Putamen (tissue), 1 donor: Measurements from ENCODE around the gene FBXO48.

Experiments
- DNase-seq: peaks from one replicate; pipeline ENCODE4 v3.0.0-alpha.2; 2016; ENCODE audit warnings: low spot score

FBXO48 gene

GRCh38 chr2:68435615-68436014 lies 31.5 kb downstream of the FBXO48 start:
- no peak for DNase-seq

DNA sequence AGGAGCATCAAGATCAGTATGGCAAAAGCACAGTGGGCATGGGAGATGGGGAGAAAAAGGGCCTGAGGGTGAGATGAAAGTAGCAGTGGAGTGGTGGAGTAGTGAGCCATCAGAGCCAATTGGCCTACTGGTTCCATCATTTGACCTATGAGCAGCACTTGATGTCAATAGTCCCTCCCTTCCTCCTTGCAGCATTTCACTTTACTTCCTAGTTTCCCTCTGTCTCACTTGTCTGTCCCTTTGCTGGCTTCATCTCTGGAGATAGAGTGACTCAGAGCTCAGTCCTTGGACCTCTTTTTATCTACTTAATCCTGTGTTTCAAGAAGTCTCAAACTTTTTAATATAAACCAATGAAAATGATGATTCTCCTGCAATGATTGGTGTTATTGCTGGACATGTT lies 32.1 kb downstream of the FBXO48 start:
- DNase-seq, result no peak

DNA sequence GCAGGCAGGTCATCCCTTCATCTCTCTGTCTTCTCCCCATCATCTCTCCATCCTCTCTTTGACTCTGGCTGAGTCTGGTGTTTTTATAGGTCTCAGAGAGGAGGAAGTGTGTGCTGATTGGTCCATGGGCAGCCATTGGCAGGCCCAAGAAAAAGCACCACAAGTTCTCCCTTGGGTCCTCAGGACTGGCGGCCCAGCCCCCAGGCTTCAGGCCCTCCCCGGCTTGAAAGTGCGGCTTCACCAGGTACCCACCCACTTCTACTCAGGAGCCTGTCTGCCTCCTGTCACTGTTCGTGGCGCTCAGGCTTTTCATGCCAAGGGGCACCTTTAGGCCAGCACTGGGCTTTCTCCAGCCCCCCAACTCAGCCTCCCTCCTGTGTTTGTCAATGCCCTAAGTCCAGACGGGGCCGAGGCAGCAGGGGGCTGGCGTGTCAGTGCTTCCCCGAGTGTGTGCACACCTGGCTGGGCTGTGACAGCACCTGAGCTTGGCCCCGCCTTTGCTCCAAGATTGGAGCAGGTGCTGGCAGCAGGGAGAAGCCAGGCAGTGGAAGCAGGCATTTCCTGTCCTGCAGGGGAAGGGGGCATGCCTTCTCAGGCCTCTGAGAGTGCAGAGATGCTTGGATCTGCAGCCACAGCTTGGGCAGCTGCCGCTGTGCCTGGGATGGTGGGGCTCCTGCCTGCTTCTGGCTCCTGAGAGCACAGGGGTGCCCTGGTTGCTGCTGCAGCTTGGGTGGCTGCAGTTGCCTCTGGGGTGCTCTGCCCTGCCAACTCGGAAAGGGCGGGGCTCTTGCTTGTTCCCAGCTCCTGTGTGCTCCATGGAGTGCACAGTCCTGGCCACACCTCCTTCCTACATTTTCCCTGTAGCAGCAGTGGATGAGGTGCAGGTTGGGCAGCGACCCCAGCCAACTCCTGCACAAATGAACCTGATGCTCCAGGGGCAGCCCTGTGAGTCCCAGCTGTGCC lies 34.1 kb downstream of the FBXO48 start:
- no peak for DNase-seq

DNA sequence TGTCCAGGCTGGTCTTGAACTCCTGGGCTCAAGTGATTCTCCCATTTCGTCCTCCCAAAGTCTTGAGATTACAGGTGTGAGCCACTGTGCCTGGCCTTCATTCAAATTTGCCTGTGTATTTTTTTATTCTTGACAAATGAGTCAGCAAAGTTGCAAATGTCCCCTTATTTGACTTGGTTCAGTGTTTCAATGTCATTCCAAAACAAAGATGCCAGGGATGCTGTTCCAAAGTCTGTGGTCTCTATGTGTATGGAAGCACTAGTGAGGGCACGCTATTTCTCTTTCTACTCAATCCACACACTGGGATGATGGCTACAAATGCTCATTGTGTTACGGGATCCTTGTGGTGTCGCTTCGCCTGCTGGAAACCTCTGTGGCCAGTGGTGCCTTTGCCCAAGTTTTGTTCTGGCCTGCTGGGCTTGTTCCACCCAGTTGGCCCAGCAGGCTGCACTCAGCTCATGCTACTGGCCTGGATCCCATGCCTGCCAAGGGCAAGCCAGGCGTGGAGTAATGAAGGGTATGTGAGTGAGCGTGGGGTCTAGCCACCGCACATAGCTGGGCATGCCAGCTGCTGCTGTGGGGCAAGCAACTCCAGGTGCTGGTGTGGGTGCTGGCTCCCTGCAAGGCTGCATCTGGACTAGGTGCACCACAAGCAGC lies 35.6 kb downstream of the FBXO48 start:
- no peak for DNase-seq

DNA sequence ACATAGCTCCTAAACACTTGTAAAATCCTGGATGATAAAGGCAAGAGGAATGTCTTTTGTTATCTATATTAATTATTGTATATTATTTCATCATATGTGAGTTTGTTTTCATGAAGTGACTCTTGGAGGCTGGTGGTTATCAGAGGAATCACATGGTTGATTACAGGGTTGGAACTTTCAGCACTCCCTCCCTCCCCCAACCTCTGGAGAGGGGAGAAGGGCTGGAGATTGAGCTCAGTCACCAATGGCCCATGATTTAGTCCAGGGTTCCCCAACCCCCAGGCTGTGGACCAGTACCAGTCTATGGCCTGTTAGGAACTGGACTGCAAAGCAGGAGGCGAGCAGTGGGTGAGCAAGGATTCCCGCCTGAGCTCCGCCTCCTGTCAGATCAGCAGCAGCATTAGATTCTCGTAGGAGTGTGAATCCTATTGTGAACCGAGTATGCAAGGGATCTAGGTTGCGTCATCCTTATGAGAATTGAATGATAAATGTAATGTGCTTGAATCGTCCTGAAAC lies 37.7 kb downstream of the FBXO48 start:
- peak; percentile 30 for DNase-seq

- no peak for DNase-seq
Measured at GRCh38 chr2:68428746-68429145, 38.3 kb downstream of the FBXO48 start.

- DNase-seq, result no peak
Measured at GRCh38 chr2:68428126-68428525, 39.0 kb downstream of the FBXO48 start.

GRCh38 chr2:68426848-68427579 lies 40.1 kb downstream of the FBXO48 start:
- DNase-seq, result no peak

DNA sequence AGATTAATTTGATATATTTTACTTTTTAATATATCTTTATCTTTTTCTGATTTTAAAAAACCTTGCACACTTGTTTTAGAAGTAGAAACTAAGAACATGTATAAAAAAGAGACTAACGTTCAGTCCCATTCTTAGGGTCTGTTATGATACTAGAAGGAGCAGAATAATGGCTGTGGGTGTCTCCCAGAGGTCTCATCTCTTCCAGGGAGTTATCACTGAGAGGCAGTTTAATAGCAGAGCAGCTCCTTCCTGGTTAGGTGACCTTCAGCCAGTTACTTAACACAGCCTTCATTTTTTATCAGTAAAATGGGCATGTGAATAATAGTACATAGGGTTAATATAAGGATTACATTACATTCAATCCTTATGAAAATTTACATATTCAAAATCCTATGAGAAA lies 40.6 kb downstream of the FBXO48 start:
- DNase-seq, result no peak

DNA sequence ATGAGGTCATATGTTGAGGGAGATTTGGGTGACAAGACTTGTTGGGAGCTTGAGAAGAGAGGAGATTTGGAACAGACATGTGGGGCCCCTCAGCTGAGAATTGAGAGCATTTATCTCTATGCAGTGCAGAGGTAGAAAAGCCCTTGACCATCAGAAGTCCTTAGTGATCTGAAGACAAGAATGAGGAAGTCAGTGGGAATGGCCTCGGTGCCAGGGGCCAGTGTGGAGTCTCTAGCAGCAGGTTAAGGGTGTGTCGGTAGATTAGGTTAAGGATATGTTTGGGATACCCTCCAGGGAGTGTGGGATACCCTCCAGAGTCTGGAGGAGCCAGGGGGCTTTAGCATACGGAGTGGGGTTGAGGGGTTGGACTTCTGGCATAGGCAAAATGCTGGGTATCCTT lies 41.6 kb downstream of the FBXO48 start:
- no peak for DNase-seq

- no peak for DNase-seq
Measured at GRCh38 chr2:68423966-68424650, 43.0 kb downstream of the FBXO48 start.

GRCh38 chr2:68420254-68420910 lies 46.7 kb downstream of the FBXO48 start:
- no peak for DNase-seq

- DNase-seq, result no peak
Measured at GRCh38 chr2:68418855-68419254, 48.2 kb downstream of the FBXO48 start.

DNA sequence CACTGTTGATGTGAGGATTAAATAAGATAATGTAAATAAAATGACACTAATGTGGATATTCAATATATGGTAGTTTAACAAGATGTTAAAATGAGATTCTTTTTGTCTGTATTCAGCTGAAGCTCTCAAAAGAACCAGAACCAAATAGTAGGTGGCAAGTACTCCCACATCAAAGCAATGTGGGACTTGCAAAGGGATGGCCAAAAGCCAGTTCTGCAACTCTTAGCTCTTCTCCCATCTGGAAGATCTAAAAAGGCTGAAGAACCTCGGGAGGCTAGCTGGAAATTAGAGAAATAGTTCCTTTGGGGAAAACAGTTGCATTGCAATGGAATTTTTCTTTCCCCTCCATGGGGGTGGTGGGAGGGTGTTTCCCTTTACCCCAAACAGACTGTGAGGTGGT lies 48.7 kb downstream of the FBXO48 start:
- DNase-seq, result no peak

DNA sequence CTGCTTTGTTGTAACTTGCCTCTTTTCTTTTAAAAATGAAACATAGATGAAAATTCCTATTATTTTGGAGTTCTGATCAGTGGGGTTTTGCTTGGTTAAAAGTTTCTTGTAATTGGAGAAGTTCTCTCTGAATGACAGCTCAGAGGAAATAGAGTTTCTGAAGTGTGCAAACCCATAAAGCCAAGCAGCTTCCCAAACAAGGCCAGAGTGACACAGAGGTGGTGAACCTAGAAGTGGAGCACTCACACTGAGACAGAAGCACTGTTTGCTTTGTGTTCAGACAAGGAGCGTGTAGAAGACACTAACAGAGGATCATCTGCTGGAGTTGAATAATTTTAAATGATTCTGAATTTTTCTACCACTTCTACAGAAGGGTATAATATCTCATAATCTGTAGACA lies 49.2 kb downstream of the FBXO48 start:
- no peak for DNase-seq

- no peak for DNase-seq
Measured at GRCh38 chr2:68416081-68416675, 50.9 kb downstream of the FBXO48 start.

- DNase-seq, result no peak
Measured at GRCh38 chr2:68415521-68415920, 51.6 kb downstream of the FBXO48 start.

- no peak for DNase-seq
Measured at GRCh38 chr2:68414876-68415275, 52.2 kb downstream of the FBXO48 start.

DNA sequence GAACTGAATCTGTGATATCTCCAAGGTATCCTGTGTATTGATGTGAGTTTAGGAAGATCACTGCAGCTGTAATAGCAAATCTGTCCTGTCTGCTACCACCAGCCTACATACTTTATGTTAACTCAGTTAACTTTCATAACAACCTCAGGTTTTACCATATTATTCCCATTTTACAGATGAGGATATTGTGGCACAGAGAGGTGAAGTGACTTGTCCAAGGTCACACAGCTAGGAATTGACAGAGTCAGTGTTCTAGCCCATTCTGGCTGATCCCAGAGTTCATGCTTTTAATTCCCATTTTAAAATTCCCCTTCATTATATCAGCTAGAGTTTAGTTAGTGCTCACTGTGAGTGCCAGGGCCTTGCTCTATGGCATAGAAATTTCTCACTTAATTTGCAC lies 52.6 kb downstream of the FBXO48 start:
- DNase-seq, result no peak

GRCh38 chr2:68413466-68413865 lies 53.6 kb downstream of the FBXO48 start:
- DNase-seq, result no peak
